ENCODE measurements around the gene MOGAT2. TPM values are rescaled to one million over a fixed set of nuclear protein-coding genes. Genes with fewer than 3 reads are reported as not detected.

Gene MOGAT2
- not detected for total RNA-seq
- polyA plus RNA-seq (2013, experiment 1 of 2) = not detected
- polyA plus RNA-seq (2013, experiment 2 of 2) = not detected
- long read RNA-seq, experiment 1 = 0 reads
- long read RNA-seq, experiment 2 = 0 reads
- long read RNA-seq, experiment 3 = 0 reads
- long read RNA-seq, experiment 4 = 0 reads

DNA sequence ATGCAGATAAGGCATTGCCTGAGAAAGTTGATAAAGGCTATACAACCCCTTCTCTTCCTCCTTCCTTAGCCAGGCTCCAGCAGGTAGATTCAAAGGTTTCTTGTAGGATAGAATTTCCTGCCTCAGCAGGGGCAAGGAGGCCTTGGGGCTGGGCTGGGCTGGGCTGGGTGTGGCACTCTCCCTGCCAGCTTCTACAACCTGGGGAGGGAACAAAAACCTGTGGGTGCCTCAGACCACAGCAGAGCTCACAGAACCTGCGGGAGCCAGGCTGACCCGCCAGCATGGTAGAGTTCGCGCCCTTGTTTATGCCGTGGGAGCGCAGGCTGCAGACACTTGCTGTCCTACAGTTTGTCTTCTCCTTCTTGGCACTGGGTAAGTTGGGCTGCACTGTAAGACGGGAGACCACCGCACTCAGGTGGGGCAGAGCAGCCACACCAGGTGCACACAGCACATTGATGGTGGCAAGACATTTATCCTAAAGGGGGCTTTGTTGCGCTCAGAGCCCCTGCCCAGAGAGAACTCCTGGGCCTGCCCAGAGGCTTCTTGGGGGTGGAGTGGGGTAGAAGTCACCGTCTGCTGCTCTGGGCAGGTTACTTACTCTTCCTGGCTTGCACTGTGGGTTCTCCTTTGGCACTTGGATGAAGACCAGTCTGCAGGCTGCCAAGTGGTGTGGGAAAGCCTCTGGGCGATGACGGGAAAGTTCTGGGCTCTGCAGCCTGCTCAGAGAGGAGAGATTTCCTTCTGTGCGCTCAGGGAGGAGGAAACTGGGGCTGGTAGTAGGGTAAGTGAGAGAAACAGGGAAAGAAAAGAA, at the start of gene MOGAT2:
MOGAT2 (plus strand) TSS at position 231 of the 811 bp plus-strand sequence; CDS start at position 282, 51 bp downstream.
- no peaks in the 10 kb centered on the region for H3K36me3 Mint-ChIP-seq (ENCODE audit: low read depth)
- H3K4me1 Mint-ChIP-seq = peaks cover 13% of the 10 kb centered on the region
- H3K9me3 Mint-ChIP-seq = no peaks in the 10 kb centered on the region
- Histone ChIP-seq H3K36me3 (ENCODE audit: control insufficient read depth, insufficient read depth, low read length) (no peaks in the 10 kb centered on the region), H3K4me3 (ENCODE audit: low read length) (no peak within 1 kb of the TSS), H3K27ac (ENCODE audit: low read depth, low read length) (no peak within 1 kb of the TSS), H3K4me1 (ENCODE audit: control insufficient read depth, insufficient read depth, low read length) (no peaks in the 10 kb centered on the region), H3K9ac (ENCODE audit: extremely low read depth, low read length, poor library complexity, severe bottlenecking) (no peak within 1 kb of the TSS), H3K27me3 (ENCODE audit: control insufficient read depth, insufficient read depth, low read length, poor library complexity, severe bottlenecking) (no peaks in the 10 kb centered on the region), H3K9me3 (ENCODE audit: control insufficient read depth, low read length) (no peaks in the 10 kb centered on the region)
- DNase-seq = no peak
- peaks cover 70% of the 10 kb centered on the region for H3K27me3 Mint-ChIP-seq (ENCODE audit: insufficient read depth)
- TF ChIP-seq, protein P1, sequence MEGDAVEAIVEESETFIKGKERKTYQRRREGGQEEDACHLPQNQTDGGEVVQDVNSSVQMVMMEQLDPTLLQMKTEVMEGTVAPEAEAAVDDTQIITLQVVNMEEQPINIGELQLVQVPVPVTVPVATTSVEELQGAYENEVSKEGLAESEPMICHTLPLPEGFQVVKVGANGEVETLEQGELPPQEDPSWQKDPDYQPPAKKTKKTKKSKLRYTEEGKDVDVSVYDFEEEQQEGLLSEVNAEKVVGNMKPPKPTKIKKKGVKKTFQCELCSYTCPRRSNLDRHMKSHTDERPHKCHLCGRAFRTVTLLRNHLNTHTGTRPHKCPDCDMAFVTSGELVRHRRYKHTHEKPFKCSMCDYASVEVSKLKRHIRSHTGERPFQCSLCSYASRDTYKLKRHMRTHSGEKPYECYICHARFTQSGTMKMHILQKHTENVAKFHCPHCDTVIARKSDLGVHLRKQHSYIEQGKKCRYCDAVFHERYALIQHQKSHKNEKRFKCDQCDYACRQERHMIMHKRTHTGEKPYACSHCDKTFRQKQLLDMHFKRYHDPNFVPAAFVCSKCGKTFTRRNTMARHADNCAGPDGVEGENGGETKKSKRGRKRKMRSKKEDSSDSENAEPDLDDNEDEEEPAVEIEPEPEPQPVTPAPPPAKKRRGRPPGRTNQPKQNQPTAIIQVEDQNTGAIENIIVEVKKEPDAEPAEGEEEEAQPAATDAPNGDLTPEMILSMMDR (conservative IDR thresholded peaks at IDR 0.05) = no peak
- no peak within 1 kb of the TSS for H3K4me3 Mint-ChIP-seq
- H3K27ac Mint-ChIP-seq = no peak within 1 kb of the TSS
- 88 to 94% methylated on average over 10 to 13 of the region's 13 CpGs for WGBS, 2 experiments (ENCODE audit: insufficient coverage in 1 of 2, insufficient read length in 1 of 2)

DNA sequence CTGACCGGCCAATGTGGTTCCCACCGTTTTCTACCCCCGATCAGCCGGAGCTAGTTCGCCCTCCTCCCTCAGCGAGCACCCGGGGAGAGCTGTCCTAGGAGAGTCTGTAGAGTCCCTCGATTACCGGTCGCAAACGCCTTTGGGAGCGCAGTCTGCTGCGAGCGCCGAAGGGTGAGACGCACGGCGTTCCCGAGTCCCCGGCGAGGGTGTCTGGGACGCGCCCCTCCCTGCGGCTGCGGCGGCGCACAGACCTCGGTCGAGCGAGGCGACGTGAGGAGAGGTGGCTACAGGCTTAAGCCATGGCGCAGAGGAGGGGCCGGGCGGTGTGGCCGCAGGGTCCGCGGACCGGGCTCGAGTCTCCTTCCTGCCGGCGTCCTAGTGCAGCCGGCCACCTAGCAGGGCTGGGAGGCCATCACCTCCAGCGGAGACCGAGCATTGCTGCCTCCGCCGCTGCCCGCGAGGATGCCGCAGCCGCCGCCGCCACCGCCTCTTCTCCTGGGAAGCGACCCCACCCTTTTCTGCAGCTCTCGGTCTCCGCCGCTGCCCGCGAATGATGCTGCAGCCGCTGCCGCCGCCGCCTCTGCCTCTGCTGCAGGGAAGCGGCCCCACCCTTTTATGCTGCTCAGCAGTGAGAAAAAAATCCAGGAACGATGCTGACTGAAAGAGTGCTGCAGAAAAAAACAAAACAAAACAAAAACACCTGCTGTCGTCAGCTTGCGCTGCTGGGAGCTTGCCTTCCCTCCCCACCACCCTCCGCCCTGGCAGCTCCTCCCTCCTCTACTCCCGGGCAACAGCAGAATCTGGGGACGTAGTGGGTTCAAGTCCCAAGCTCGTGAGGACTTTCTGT, 49.0 kb upstream of the MOGAT2 start, which contains the start of gene MAP6:
MAP6 (minus strand) TSS at position 588 of the 847 bp plus-strand sequence. CDS start 669 bp downstream, outside the sequence.
- Histone ChIP-seq H3K27ac (ENCODE audit: low read depth, low read length) (peak within 1 kb of the TSS; percentile 94), H3K9ac (ENCODE audit: extremely low read depth, low read length, poor library complexity, severe bottlenecking) (no peak within 1 kb of the TSS), H3K27me3 (ENCODE audit: control insufficient read depth, insufficient read depth, low read length, poor library complexity, severe bottlenecking) (peaks cover 85% of the 10 kb centered on the region), H3K4me1 (ENCODE audit: control insufficient read depth, insufficient read depth, low read length) (no peaks in the 10 kb centered on the region), H3K4me3 (ENCODE audit: low read length) (peak within 1 kb of the TSS; percentile 69), H3K9me3 (ENCODE audit: control insufficient read depth, low read length) (peaks cover 4% of the 10 kb centered on the region), H3K36me3 (ENCODE audit: control insufficient read depth, insufficient read depth, low read length) (no peaks in the 10 kb centered on the region)
- DNase-seq = peak; percentile 82
- Mint-ChIP-seq H3K27ac (no peak within 1 kb of the TSS), H3K4me1 (peaks cover 15% of the 10 kb centered on the region), H3K9me3 (no peaks in the 10 kb centered on the region), H3K36me3 (ENCODE audit: low read depth) (no peaks in the 10 kb centered on the region), H3K4me3 (peak within 1 kb of the TSS; percentile 47), H3K27me3 (ENCODE audit: insufficient read depth) (peaks cover 75% of the 10 kb centered on the region)
- TF ChIP-seq, protein P1 (conservative IDR thresholded peaks at IDR 0.05) = no peak
- 4 to 5% methylated on average over 31 to 72 of the region's 72 CpGs for WGBS, 2 experiments (ENCODE audit: insufficient coverage in 1 of 2, insufficient read length in 1 of 2)

DNA sequence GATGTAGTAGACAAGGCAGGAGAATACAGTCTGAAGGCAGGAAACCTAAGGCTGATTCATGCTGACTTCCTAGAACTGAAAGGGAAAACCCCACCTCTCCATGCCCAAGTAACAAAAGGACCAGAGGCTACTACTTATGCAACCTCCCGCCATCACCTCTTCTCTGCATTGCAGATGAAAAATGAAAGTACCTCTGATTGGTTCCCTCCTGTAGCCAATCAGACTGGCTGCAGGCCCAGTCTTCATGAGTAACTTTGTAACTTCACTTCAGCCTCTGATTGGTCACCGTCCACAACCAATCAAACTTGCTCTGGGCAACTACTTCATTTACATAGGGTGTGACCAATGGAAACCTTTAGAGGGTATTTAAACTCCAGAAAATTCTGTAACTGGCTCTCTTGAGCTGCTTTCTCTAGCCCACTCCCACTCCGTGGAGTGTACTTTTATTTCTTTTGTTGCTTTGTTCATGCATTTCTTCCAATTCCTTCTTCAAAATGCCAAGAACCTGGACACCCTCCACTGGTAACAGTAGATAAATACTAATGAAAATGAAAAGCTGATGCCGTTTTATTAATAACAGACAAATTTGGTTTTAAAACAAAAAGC, 43.6 kb upstream of the MOGAT2 start:
- Mint-ChIP-seq H3K27me3 (ENCODE audit: insufficient read depth) (peaks cover 76% of the 10 kb centered on the region), H3K4me1 (no peaks in the 10 kb centered on the region), H3K27ac (no peak overlapping the region), H3K36me3 (ENCODE audit: low read depth) (no peaks in the 10 kb centered on the region), H3K4me3 (no peak overlapping the region), H3K9me3 (peaks cover 7% of the 10 kb centered on the region)
- H3K4me3 ChIP-seq (ENCODE audit: low read length) = no peak overlapping the region
- H3K4me1 ChIP-seq (ENCODE audit: control insufficient read depth, insufficient read depth, low read length) = no peaks in the 10 kb centered on the region
- H3K9ac ChIP-seq (ENCODE audit: extremely low read depth, low read length, poor library complexity, severe bottlenecking) = no peak overlapping the region
- WGBS, 2 experiments (ENCODE audit: insufficient coverage in 1 of 2, insufficient read length in 1 of 2) = 90 to 95% methylated on average over 3 of the region's 4 CpGs
- TF ChIP-seq, protein P1 (conservative IDR thresholded peaks at IDR 0.05) = no peak
- H3K27ac ChIP-seq (ENCODE audit: low read depth, low read length) = no peak overlapping the region
- no peak for DNase-seq
- H3K27me3 ChIP-seq (ENCODE audit: control insufficient read depth, insufficient read depth, low read length, poor library complexity, severe bottlenecking) = peaks cover 70% of the 10 kb centered on the region
- H3K36me3 ChIP-seq (ENCODE audit: control insufficient read depth, insufficient read depth, low read length) = no peaks in the 10 kb centered on the region
- peaks cover 14% of the 10 kb centered on the region for H3K9me3 ChIP-seq (ENCODE audit: control insufficient read depth, low read length)
